ENCODE results near the gene MAGI2.

MAGI2 gene

DNA sequence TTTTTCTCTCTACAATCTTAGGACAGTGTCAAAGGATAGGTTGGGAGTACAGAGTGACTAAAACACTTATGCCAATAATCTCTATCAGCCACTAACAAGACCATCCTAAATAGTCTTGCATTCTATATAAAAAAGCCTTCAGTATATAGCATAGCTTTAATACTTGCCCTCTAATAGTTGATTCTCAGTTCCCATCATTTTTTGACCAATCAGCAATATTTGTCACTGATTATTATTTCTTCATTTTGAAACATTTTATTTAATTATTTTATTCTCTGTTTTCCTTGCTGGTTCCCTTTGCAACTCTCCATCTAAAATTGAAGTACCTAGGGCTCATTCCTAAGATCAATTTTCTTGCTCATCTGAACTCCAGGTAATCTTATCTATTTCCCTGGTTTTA lies 470.0 kb downstream of the MAGI2 start:
- ATAC-seq: no peak
- TF ChIP-seq GLIS3 (CRISPR knock-in tag; IDR thresholded peaks at IDR 0.05) (no peak), BACH2 (CRISPR knock-in tag; IDR thresholded peaks at IDR 0.05; ENCODE audit: borderline replicate concordance) (no peak), OSR1 (CRISPR knock-in tag; IDR thresholded peaks at IDR 0.05) (no peak), ZNF565 (CRISPR knock-in tag; conservative IDR thresholded peaks at IDR 0.05; ENCODE audit: low read depth) (no peak), PPARA (CRISPR knock-in tag; IDR thresholded peaks at IDR 0.05; ENCODE audit: borderline replicate concordance) (no peak), ZNF70 (CRISPR knock-in tag; IDR thresholded peaks at IDR 0.05) (no peak), ESRRG (CRISPR knock-in tag; IDR thresholded peaks at IDR 0.05) (no peak), TOX (CRISPR knock-in tag; IDR thresholded peaks at IDR 0.05; ENCODE audit: borderline replicate concordance) (no peak), RARB (CRISPR knock-in tag; IDR thresholded peaks at IDR 0.05) (no peak)
- TF ChIP-seq, protein P1, sequence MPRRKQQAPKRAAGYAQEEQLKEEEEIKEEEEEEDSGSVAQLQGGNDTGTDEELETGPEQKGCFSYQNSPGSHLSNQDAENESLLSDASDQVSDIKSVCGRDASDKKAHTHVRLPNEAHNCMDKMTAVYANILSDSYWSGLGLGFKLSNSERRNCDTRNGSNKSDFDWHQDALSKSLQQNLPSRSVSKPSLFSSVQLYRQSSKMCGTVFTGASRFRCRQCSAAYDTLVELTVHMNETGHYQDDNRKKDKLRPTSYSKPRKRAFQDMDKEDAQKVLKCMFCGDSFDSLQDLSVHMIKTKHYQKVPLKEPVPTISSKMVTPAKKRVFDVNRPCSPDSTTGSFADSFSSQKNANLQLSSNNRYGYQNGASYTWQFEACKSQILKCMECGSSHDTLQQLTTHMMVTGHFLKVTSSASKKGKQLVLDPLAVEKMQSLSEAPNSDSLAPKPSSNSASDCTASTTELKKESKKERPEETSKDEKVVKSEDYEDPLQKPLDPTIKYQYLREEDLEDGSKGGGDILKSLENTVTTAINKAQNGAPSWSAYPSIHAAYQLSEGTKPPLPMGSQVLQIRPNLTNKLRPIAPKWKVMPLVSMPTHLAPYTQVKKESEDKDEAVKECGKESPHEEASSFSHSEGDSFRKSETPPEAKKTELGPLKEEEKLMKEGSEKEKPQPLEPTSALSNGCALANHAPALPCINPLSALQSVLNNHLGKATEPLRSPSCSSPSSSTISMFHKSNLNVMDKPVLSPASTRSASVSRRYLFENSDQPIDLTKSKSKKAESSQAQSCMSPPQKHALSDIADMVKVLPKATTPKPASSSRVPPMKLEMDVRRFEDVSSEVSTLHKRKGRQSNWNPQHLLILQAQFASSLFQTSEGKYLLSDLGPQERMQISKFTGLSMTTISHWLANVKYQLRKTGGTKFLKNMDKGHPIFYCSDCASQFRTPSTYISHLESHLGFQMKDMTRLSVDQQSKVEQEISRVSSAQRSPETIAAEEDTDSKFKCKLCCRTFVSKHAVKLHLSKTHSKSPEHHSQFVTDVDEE (CRISPR knock-in tag; IDR thresholded peaks at IDR 0.05): no peak
- TF ChIP-seq, protein P2, sequence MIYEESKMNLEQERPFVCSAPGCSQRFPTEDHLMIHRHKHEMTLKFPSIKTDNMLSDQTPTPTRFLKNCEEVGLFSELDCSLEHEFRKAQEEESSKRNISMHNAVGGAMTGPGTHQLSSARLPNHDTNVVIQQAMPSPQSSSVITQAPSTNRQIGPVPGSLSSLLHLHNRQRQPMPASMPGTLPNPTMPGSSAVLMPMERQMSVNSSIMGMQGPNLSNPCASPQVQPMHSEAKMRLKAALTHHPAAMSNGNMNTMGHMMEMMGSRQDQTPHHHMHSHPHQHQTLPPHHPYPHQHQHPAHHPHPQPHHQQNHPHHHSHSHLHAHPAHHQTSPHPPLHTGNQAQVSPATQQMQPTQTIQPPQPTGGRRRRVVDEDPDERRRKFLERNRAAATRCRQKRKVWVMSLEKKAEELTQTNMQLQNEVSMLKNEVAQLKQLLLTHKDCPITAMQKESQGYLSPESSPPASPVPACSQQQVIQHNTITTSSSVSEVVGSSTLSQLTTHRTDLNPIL (CRISPR knock-in tag; IDR thresholded peaks at IDR 0.05; ENCODE audit: low read depth): no peak
- TF ChIP-seq, protein P3, sequence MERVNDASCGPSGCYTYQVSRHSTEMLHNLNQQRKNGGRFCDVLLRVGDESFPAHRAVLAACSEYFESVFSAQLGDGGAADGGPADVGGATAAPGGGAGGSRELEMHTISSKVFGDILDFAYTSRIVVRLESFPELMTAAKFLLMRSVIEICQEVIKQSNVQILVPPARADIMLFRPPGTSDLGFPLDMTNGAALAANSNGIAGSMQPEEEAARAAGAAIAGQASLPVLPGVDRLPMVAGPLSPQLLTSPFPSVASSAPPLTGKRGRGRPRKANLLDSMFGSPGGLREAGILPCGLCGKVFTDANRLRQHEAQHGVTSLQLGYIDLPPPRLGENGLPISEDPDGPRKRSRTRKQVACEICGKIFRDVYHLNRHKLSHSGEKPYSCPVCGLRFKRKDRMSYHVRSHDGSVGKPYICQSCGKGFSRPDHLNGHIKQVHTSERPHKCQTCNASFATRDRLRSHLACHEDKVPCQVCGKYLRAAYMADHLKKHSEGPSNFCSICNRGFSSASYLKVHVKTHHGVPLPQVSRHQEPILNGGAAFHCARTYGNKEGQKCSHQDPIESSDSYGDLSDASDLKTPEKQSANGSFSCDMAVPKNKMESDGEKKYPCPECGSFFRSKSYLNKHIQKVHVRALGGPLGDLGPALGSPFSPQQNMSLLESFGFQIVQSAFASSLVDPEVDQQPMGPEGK (CRISPR knock-in tag; IDR thresholded peaks at IDR 0.05; ENCODE audit: borderline replicate concordance): no peak

DNA sequence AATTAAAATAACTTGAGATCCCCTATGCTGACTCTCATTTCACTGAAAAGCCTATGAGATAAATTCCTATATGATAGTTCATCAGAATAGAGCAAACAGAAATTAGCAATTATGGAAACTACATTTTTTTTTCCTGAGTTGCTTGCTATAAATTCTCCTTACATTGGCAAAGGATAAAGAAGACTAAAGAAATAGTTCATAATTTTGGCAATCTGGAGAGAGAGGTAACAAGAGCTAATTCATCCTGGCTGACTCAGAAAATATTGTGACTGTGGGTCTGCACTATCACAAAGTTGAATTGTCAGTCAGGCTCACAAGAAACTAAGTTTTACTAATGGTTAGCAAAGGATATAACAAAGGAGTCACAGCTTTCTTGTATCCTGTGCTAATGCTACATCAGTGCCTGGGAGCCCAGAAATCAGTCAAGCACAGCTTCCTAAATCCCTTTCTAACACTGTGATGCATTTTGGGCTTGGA lies 483.0 kb downstream of the MAGI2 start:
- no peak for TF ChIP-seq ZNF565 (CRISPR knock-in tag; conservative IDR thresholded peaks at IDR 0.05; ENCODE audit: low read depth)
- no peak for TF ChIP-seq ZC3H10 (CRISPR knock-in tag; IDR thresholded peaks at IDR 0.05)
- peak; percentile 71 for TF ChIP-seq ISL1 (CRISPR knock-in tag; IDR thresholded peaks at IDR 0.05)
- TF ChIP-seq, protein P2 (CRISPR knock-in tag; IDR thresholded peaks at IDR 0.05; ENCODE audit: low read depth): no peak
- TF ChIP-seq ZFP30 (CRISPR knock-in tag; IDR thresholded peaks at IDR 0.05): no peak
- TF ChIP-seq ARNTL (CRISPR knock-in tag; IDR thresholded peaks at IDR 0.05; ENCODE audit: borderline replicate concordance, low read depth): no peak
- no peak for TF ChIP-seq PPARA (CRISPR knock-in tag; IDR thresholded peaks at IDR 0.05; ENCODE audit: borderline replicate concordance)
- peak; percentile 85 for ATAC-seq

DNA sequence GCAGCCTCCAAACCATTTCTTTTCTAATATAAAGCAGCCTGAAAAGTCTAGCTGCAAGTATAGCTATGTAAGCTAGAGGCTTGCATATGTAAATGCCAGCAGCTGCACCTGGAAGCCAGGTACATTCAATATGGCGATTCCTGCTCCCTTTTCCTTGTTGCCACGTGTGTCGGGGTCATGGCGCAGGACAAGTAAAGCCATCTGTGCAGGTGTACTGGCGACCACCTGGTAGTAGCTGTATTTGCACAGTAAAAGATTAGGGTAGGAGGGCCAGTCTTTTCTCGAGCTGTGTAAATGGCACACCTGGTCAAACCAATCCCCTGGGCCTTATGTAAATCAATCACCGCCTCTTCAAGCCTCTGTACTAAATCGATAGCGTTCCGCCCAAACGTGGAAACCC lies 484.5 kb downstream of the MAGI2 start:
- no peak for ATAC-seq
- no peak for TF ChIP-seq TCF4 (CRISPR knock-in tag; IDR thresholded peaks at IDR 0.05; ENCODE audit: borderline replicate concordance)
- TF ChIP-seq ISL1 (CRISPR knock-in tag; IDR thresholded peaks at IDR 0.05): no peak
- TF ChIP-seq ZC3H10 (CRISPR knock-in tag; IDR thresholded peaks at IDR 0.05): no peak
- TF ChIP-seq TOX (CRISPR knock-in tag; IDR thresholded peaks at IDR 0.05; ENCODE audit: borderline replicate concordance): no peak
- no peak for TF ChIP-seq ESRRG (CRISPR knock-in tag; IDR thresholded peaks at IDR 0.05)
- TF ChIP-seq, protein P2 (CRISPR knock-in tag; IDR thresholded peaks at IDR 0.05; ENCODE audit: low read depth): no peak
- TF ChIP-seq, protein P1 (CRISPR knock-in tag; IDR thresholded peaks at IDR 0.05): no peak
- TF ChIP-seq, protein P4, sequence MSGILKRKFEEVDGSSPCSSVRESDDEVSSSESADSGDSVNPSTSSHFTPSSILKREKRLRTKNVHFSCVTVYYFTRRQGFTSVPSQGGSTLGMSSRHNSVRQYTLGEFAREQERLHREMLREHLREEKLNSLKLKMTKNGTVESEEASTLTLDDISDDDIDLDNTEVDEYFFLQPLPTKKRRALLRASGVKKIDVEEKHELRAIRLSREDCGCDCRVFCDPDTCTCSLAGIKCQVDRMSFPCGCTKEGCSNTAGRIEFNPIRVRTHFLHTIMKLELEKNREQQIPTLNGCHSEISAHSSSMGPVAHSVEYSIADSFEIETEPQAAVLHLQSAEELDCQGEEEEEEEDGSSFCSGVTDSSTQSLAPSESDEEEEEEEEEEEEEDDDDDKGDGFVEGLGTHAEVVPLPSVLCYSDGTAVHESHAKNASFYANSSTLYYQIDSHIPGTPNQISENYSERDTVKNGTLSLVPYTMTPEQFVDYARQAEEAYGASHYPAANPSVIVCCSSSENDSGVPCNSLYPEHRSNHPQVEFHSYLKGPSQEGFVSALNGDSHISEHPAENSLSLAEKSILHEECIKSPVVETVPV (CRISPR knock-in tag; IDR thresholded peaks at IDR 0.05): no peak
- no peak for TF ChIP-seq ZNF8 (CRISPR knock-in tag; IDR thresholded peaks at IDR 0.05)
- TF ChIP-seq, protein P3 (CRISPR knock-in tag; IDR thresholded peaks at IDR 0.05; ENCODE audit: borderline replicate concordance): no peak
- TF ChIP-seq GLIS3 (CRISPR knock-in tag; IDR thresholded peaks at IDR 0.05): no peak

Data from SK-N-SH treated with all-trans-retinoic acid at 6 μM for 48 hours (cell line).